ENCODE results near the gene ACVR2A. TPM values are rescaled to one million over a fixed set of nuclear protein-coding genes. Genes with fewer than 3 reads are reported as not detected.

The ACVR2A gene
- total and polyA plus RNA-seq, 2 experiments from 2014 or later: 24.0 to 33.1 TPM

- H3K4me3 ChIP-seq: no peak overlapping the region
- in situ Hi-C loops (cut with MboI): no loop called here
Measured at GRCh38 chr2:147827088-147827375, 17.8 kb upstream of the ACVR2A start.

GRCh38 chr2:147829106-147829505, 15.7 kb upstream of the ACVR2A start:
- H3K9ac ChIP-seq: no peak overlapping the region
- no peaks in the 10 kb centered on the region; the same call in 1 of the 2 replicates for H3K9me2 ChIP-seq (ENCODE audit: insufficient read depth)
- H3K27ac ChIP-seq: no peak overlapping the region
- H2AFZ ChIP-seq: no peak overlapping the region; the same call in 1 of the 2 replicates
- in situ Hi-C loops (cut with MboI): no loop called here
- H3K79me2 ChIP-seq (ENCODE audit: insufficient read depth): no peaks in the 10 kb centered on the region
- no peaks in the 10 kb centered on the region for H3K4me1 ChIP-seq (ENCODE audit: insufficient read depth)
- TF ChIP-seq EZH2 (IDR thresholded peaks at IDR 0.05; ENCODE audit: insufficient read depth, poor library complexity, severe bottlenecking) (no peak), EZH2phosphoT487 (IDR thresholded peaks at IDR 0.05; ENCODE audit: insufficient read depth, low read depth) (no peak)
- no peaks in the 10 kb centered on the region for H4K20me1 ChIP-seq (ENCODE audit: insufficient read depth)
- no peaks in the 10 kb centered on the region for H3K27me3 ChIP-seq (replicated peaks; ENCODE audit: insufficient read depth)
- peak; percentile 53 for DNase-seq
- no peaks in the 10 kb centered on the region for H3K9me3 ChIP-seq (ENCODE audit: low read depth)
- H3K4me3 ChIP-seq: no peak overlapping the region
- H3K4me2 ChIP-seq (ENCODE audit: unreplicated experiment): no peak overlapping the region
- no peaks in the 10 kb centered on the region for H3F3A ChIP-seq (ENCODE audit: insufficient read depth)
- H3K36me3 ChIP-seq (ENCODE audit: low read depth): no peaks in the 10 kb centered on the region

More at GRCh38 chr2:147827088-147827375, 17.8 kb upstream of the ACVR2A start:
- Histone ChIP-seq H3K9me2 (ENCODE audit: insufficient read depth) (no peaks in the 10 kb centered on the region; the same call in 1 of the 2 replicates), H4K20me1 (ENCODE audit: insufficient read depth) (no peaks in the 10 kb centered on the region), H3K9me3 (ENCODE audit: low read depth) (no peaks in the 10 kb centered on the region), H3K36me3 (ENCODE audit: low read depth) (no peaks in the 10 kb centered on the region), H3K4me2 (ENCODE audit: unreplicated experiment) (no peak overlapping the region), H3K27me3 (replicated peaks; ENCODE audit: insufficient read depth) (no peaks in the 10 kb centered on the region), H3K79me2 (ENCODE audit: insufficient read depth) (no peaks in the 10 kb centered on the region), H3F3A (ENCODE audit: insufficient read depth) (no peaks in the 10 kb centered on the region), H3K27ac (no peak overlapping the region), H2AFZ (no peak overlapping the region), H3K9ac (no peak overlapping the region), H3K4me1 (ENCODE audit: insufficient read depth) (no peaks in the 10 kb centered on the region)
- whole genome bisulfite sequencing, 2 experiments (ENCODE audit: low coverage in 1 of 2, low lambda C conversion rate in 2 of 2, missing lambda C conversion rate in 2 of 2): 91 to 96% methylated on average over 4 to 13 of the region's 16 CpGs
- TF ChIP-seq EZH2 (IDR thresholded peaks at IDR 0.05; ENCODE audit: insufficient read depth, poor library complexity, severe bottlenecking): no peak
- TF ChIP-seq EZH2phosphoT487 (IDR thresholded peaks at IDR 0.05; ENCODE audit: insufficient read depth, low read depth): no peak
- DNase-seq: no peak

GRCh38 chr2:147836099-147836498, 8.7 kb upstream of the ACVR2A start:
- Histone ChIP-seq H3K4me1 (ENCODE audit: insufficient read depth) (no peaks in the 10 kb centered on the region), H3K4me3 (no peak overlapping the region), H3K9ac (no peak overlapping the region), H3F3A (ENCODE audit: insufficient read depth) (no peaks in the 10 kb centered on the region), H3K27ac (no peak overlapping the region), H2AFZ (no peak overlapping the region), H3K4me2 (ENCODE audit: unreplicated experiment) (no peak overlapping the region), H3K27me3 (replicated peaks; ENCODE audit: insufficient read depth) (no peaks in the 10 kb centered on the region), H4K20me1 (ENCODE audit: insufficient read depth) (no peaks in the 10 kb centered on the region), H3K79me2 (ENCODE audit: insufficient read depth) (no peaks in the 10 kb centered on the region), H3K36me3 (ENCODE audit: low read depth) (no peaks in the 10 kb centered on the region), H3K9me3 (ENCODE audit: low read depth) (no peaks in the 10 kb centered on the region), H3K9me2 (ENCODE audit: insufficient read depth) (no peaks in the 10 kb centered on the region)
- no peak for DNase-seq
- WGBS, 2 experiments (ENCODE audit: low coverage in 1 of 2, low lambda C conversion rate in 2 of 2, missing lambda C conversion rate in 2 of 2): 38 to 40% methylated on average over 2 of the region's 2 CpGs
- in situ Hi-C loops (cut with MboI): no loop called here
- no peak for TF ChIP-seq EZH2phosphoT487 (IDR thresholded peaks at IDR 0.05; ENCODE audit: insufficient read depth, low read depth)
- TF ChIP-seq EZH2 (IDR thresholded peaks at IDR 0.05; ENCODE audit: insufficient read depth, poor library complexity, severe bottlenecking): no peak

GRCh38 chr2:147843391-147843863, 1.4 kb upstream of the ACVR2A start:
- peak overlapping the region; percentile 88 for H3K4me2 ChIP-seq (ENCODE audit: unreplicated experiment)
- TF ChIP-seq EZH2 (IDR thresholded peaks at IDR 0.05; ENCODE audit: insufficient read depth, poor library complexity, severe bottlenecking): no peak
- peak overlapping the region; percentile 85 for H3K4me3 ChIP-seq
- peak overlapping the region; percentile 92 for H3K9ac ChIP-seq
- H3K9me2 ChIP-seq (ENCODE audit: insufficient read depth): peaks cover 5% of the 10 kb centered on the region; the same call in 1 of the 2 replicates
- peaks cover 19% of the 10 kb centered on the region for H3K4me1 ChIP-seq (ENCODE audit: insufficient read depth)
- peaks cover 27% of the 10 kb centered on the region for H3F3A ChIP-seq (ENCODE audit: insufficient read depth)
- H3K9me3 ChIP-seq (ENCODE audit: low read depth): no peaks in the 10 kb centered on the region
- in situ Hi-C loops (cut with MboI): no loop called here
- peaks cover 42% of the 10 kb centered on the region for H3K79me2 ChIP-seq (ENCODE audit: insufficient read depth)
- 8% methylated on average over 18 of the region's 18 CpGs for WGBS, 2 experiments (ENCODE audit: low coverage in 1 of 2, low lambda C conversion rate in 2 of 2, missing lambda C conversion rate in 2 of 2)
- H3K27me3 ChIP-seq (replicated peaks; ENCODE audit: insufficient read depth): no peaks in the 10 kb centered on the region
- no peak for DNase-seq
- H2AFZ ChIP-seq: peak overlapping the region; percentile 84
- H3K27ac ChIP-seq: peak overlapping the region; percentile 92
- H4K20me1 ChIP-seq (ENCODE audit: insufficient read depth): peaks cover 9% of the 10 kb centered on the region
- H3K36me3 ChIP-seq (ENCODE audit: low read depth): no peaks in the 10 kb centered on the region
